CD4-positive, alpha-beta T cell (primary cell): ENCODE measurements around the gene CD82. TPM values are rescaled to one million over a fixed set of nuclear protein-coding genes. Genes with fewer than 3 reads are reported as not detected.
A peak's percentile ranks its signal among the peaks of the same experiment; 100 is the strongest.

Experiments used
- ATAC-seq: fragments of 200-7000 bp; cut with Tn5 transposase; one replicate; pipeline ENCODE4 v1.10.0; 2022; ENCODE audit warnings: mild to moderate bottlenecking; ENCODE audit not compliant: poor library complexity
- CTCF ChIA-PET: fragments of 350-600 bp; sonication (Branson Sonifier 250); formaldehyde crosslinking; loops from one replicate; lab custom pipeline; 2021; ENCODE audit warnings: antibody characterized with exemption, inconsistent platforms; lab: Charles Lee
- POLR2A ChIA-PET: fragments of 350-600 bp; sonication (Branson Sonifier 250); formaldehyde crosslinking; loops from one replicate; lab custom pipeline; 2021; ENCODE audit warnings: antibody characterized with exemption, inconsistent platforms; lab: Charles Lee
- DNase-seq, 14 experiments: peaks; one replicate each; pipeline ENCODE4 v3.0.0-alpha.2; 2013 to 2020; ENCODE audit warnings: mixed read lengths in 2 of 14
- H3K27ac ChIP-seq, 2 donors: one replicate each; pipeline versions ENCODE4 v1.5.1 to v1.7.0; 2013; ENCODE audit warnings: low read length in 2 of 2, low read depth in 1 of 2, mild to moderate bottlenecking in 1 of 2
- H3K27me3 ChIP-seq, 2 experiments: 1 replicate in 1 of 2; 2 replicates in 1 of 2; pipeline versions ENCODE4 v1.6.1 to v1.7.0; 2013; ENCODE audit warnings: low read length in 2 of 2, control low read depth in 1 of 2, mild to moderate bottlenecking in 1 of 2, moderate library complexity in 1 of 2; ENCODE audit not compliant: insufficient read depth in 2 of 2, control insufficient read depth in 1 of 2
- H3K36me3 ChIP-seq: one replicate; pipeline ENCODE4 v1.6.1; 2013; ENCODE audit warnings: low read length, control low read depth; ENCODE audit not compliant: insufficient read depth
- H3K4me1 ChIP-seq: one replicate; pipeline ENCODE4 v1.6.1; 2013; ENCODE audit warnings: low read length, control low read depth; ENCODE audit not compliant: insufficient read depth
- H3K4me3 ChIP-seq: one replicate; pipeline ENCODE4 v1.5.1; 2013; ENCODE audit warnings: mild to moderate bottlenecking, low read length, moderate library complexity
- H3K9me3 ChIP-seq, 2 experiments: 1 replicate in 1 of 2; 2 replicates in 1 of 2; pipeline versions ENCODE4 v1.6.1 to v1.7.0; 2013; ENCODE audit warnings: low read length in 2 of 2, mild to moderate bottlenecking in 2 of 2, control low read depth in 1 of 2, moderate library complexity in 1 of 2; ENCODE audit not compliant: control insufficient read depth in 1 of 2, insufficient read depth in 1 of 2
- H3K27ac Mint-ChIP-seq: one replicate; pipeline ENCODE4 v1.8.0; 2020; ENCODE audit warnings: mixed read lengths
- H3K27me3 Mint-ChIP-seq: one replicate; pipeline ENCODE4 v1.8.0; 2021; ENCODE audit warnings: mixed read lengths
- H3K36me3 Mint-ChIP-seq: one replicate; pipeline ENCODE4 v1.8.0; 2021; ENCODE audit warnings: low read depth, mixed read lengths
- H3K4me1 Mint-ChIP-seq: one replicate; pipeline ENCODE4 v1.8.0; 2021; ENCODE audit warnings: low read depth, mixed read lengths
- H3K4me3 Mint-ChIP-seq: one replicate; pipeline ENCODE4 v1.8.0; 2020; ENCODE audit warnings: mild to moderate bottlenecking, mixed read lengths
- H3K9me3 Mint-ChIP-seq: one replicate; pipeline ENCODE4 v1.8.0; 2020; ENCODE audit warnings: mixed read lengths
- intact Hi-C, 2 experiments: fragments of 100-400 bp; cut with DNase I in 1 of 2; cut with micrococcal nuclease in 1 of 2; formaldehyde crosslinking; loops; one replicate each; pipeline versions ENCODE4 v1.15.1 to v1.9.0; 2023 to 2025; cut with DNase I, micrococcal nuclease
- total RNA-seq, 174 experiments: library from RNA in 2 of 174; stranded (reverse) in 2 of 174; gene quantifications; one replicate each; pipeline ENCODE4 v1.2.3 and lab custom pipeline; 2021 to 2026
- TF ChIP-seq, protein P1 (sequence below): fragments of 200-600 bp; IDR thresholded peaks from one replicate; pipeline ENCODE4 v1.8.0; 2022; ENCODE audit warnings: antibody characterized with exemption, mild to moderate bottlenecking

The CD82 gene
- total RNA-seq, 2 experiments from 2014 or later, result 33.8 to 37.3 TPM

DNA sequence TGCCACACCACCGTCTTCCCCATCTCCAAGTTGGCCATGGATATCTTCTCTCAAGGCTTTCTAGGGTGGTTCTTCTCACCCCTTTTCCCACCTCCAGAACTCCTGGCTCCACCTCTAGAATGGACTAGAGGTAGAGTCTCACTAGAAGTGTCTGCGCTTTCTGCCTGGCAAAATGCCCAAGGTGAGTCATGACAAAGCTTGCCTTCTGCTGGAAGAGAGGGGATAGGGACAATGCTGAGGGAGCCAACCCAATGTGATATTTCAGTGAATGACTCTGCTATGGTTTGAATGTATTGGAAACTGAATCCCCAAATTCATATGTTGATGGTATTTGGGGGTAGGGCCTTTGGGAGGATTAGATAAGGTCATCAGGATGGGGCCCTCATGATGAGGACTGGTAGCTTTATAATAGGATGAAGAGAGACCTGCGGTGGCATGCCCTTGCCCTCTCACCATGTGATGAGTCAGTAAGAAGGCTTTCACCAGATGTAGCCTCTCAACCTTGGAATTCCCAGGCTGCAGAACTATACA is 4.1 kb upstream of the CD82 start:
- Mint-ChIP-seq H3K9me3 (no peaks in the 10 kb centered on the region), H3K4me1 (peaks cover 61% of the 10 kb centered on the region), H3K27ac (no peak overlapping the region), H3K36me3 (no peaks in the 10 kb centered on the region), H3K4me3 (no peak overlapping the region), H3K27me3 (no peaks in the 10 kb centered on the region)
- intact Hi-C loops, result loop anchor here in 1 of 2 experiments (10.0 kb wide), 1 partner anchor 793 kb away; no protein-coding TSS in a partner anchor
- H3K36me3 ChIP-seq, result no peaks in the 10 kb centered on the region
- no peak overlapping the region for H3K4me3 ChIP-seq
- ChIA-PET POLR2A (interaction anchor here (0.6 to 1.5 kb wide), 2 partner anchors 50 to 61 kb away, joined by 3 to 5 read pairs; no protein-coding TSS in a partner anchor), CTCF (interaction anchor here (0.9 to 13.1 kb wide), 2 partner anchors 36 to 56 kb away, joined by 3 to 168 read pairs; no protein-coding TSS in a partner anchor)
- H3K27ac ChIP-seq, result no peak overlapping the region
- TF ChIP-seq, protein P1, sequence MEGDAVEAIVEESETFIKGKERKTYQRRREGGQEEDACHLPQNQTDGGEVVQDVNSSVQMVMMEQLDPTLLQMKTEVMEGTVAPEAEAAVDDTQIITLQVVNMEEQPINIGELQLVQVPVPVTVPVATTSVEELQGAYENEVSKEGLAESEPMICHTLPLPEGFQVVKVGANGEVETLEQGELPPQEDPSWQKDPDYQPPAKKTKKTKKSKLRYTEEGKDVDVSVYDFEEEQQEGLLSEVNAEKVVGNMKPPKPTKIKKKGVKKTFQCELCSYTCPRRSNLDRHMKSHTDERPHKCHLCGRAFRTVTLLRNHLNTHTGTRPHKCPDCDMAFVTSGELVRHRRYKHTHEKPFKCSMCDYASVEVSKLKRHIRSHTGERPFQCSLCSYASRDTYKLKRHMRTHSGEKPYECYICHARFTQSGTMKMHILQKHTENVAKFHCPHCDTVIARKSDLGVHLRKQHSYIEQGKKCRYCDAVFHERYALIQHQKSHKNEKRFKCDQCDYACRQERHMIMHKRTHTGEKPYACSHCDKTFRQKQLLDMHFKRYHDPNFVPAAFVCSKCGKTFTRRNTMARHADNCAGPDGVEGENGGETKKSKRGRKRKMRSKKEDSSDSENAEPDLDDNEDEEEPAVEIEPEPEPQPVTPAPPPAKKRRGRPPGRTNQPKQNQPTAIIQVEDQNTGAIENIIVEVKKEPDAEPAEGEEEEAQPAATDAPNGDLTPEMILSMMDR, result no peak
- DNase-seq, result peak in 1 of 14 experiments; percentile 40
- no peak for ATAC-seq
- H3K4me1 ChIP-seq, result peaks cover 41% of the 10 kb centered on the region
- no peaks in the 10 kb centered on the region for H3K9me3 ChIP-seq
- H3K27me3 ChIP-seq, result no peaks in the 10 kb centered on the region

DNA sequence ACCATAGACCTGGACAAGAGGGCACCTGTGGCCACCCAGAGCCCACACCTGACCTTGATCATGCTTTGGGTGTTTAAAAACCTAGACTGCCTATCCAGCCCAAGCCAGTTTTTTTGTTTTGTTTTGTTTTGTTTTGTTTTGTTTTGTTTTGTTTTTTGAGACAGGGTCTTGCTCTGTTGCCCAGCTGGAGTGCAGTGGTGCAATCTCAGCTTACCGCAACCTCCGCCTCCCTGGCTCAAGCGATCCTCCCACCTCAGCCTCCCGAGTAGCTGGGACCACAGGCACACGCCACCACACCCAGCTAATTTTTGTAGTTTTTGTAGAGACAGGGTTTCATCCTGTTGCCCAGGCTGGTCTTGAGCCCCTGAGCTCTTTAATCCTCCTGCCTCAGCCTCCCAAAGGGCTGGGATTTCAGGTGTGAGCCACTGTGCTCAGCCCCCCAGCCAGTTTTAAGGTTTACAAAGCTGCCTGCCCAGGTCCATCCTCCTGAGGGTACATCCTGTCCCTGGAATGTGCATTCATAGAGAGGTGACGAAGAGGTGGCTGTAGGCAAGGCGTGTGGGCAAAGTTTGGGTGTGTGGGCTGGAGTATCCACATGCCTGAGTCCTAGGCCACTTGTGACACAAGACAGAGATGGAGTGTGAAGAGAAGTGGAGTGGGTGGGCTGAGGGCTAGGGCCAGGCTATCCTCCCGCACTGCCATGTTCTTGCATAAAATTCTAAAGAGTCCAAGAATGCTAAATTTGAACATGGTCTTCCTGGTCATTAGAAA is 3.3 kb upstream of the CD82 start:
- intact Hi-C loops, result loop anchor here in 1 of 2 experiments (10.0 kb wide), 1 partner anchor 793 kb away; no protein-coding TSS in a partner anchor
- H3K36me3 ChIP-seq, result no peaks in the 10 kb centered on the region
- Mint-ChIP-seq H3K27me3 (no peaks in the 10 kb centered on the region), H3K4me1 (peaks cover 62% of the 10 kb centered on the region), H3K36me3 (no peaks in the 10 kb centered on the region), H3K9me3 (no peaks in the 10 kb centered on the region), H3K27ac (no peak overlapping the region), H3K4me3 (no peak overlapping the region)
- no peaks in the 10 kb centered on the region for H3K9me3 ChIP-seq
- peaks cover 43% of the 10 kb centered on the region for H3K4me1 ChIP-seq
- no peaks in the 10 kb centered on the region for H3K27me3 ChIP-seq
- no peak overlapping the region for H3K27ac ChIP-seq
- ATAC-seq (no peak), DNase-seq (no peak)
- ChIA-PET CTCF (interaction anchor here (0.9 to 13.1 kb wide), 2 partner anchors 35 to 55 kb away, joined by 3 to 168 read pairs; no protein-coding TSS in a partner anchor), POLR2A (interaction anchor here (0.6 to 1.5 kb wide), 2 partner anchors 50 to 60 kb away, joined by 3 to 5 read pairs; no protein-coding TSS in a partner anchor)
- H3K4me3 ChIP-seq, result no peak overlapping the region
- TF ChIP-seq, protein P1, result no peak

DNA sequence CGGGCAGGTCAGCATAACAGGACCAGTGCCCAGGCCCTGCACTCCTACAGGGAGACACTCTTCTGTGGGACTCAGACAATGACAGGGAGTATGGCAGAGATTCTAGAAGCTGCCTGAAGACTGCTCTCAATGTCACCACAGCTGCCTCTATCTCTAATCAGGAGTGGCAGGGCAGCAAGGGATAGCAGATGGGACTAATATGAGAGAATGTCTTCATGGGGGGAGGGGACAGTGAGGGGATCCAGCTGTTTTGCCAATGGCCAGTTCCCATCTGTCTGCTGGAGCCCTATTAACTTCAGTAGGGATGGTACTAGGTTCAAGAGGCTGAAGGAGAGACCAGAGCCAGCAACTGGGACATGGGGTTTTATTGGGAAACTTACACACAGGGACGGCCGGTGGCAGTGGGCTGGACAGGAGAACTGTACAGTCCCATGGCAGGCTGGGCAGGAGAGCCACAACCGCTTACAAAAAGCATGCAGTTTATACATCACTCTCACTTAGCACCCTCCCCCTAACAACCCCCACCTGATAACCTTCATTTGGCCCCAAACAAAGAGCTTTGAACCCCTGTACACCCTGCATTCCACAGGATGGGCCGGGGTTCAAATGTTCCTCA is 2.5 kb upstream of the CD82 start:
- intact Hi-C loops, result loop anchor here in 1 of 2 experiments (10.0 kb wide), 1 partner anchor 792 kb away; no protein-coding TSS in a partner anchor
- Mint-ChIP-seq H3K4me1 (peaks cover 65% of the 10 kb centered on the region), H3K36me3 (no peaks in the 10 kb centered on the region), H3K27ac (no peak overlapping the region), H3K4me3 (peak overlapping the region; percentile 95), H3K9me3 (no peaks in the 10 kb centered on the region), H3K27me3 (no peaks in the 10 kb centered on the region)
- H3K36me3 ChIP-seq, result no peaks in the 10 kb centered on the region
- POLR2A ChIA-PET, result interaction anchor here (3.5 kb wide), 1 partner anchor 12 kb away, joined by 19 read pairs; no protein-coding TSS in a partner anchor
- no peak for ATAC-seq
- no peak for DNase-seq
- H3K4me1 ChIP-seq, result peaks cover 50% of the 10 kb centered on the region
- no peaks in the 10 kb centered on the region for H3K9me3 ChIP-seq
- no peaks in the 10 kb centered on the region for H3K27me3 ChIP-seq
- CTCF ChIA-PET, result interaction anchor here (13.1 kb wide), 1 partner anchor 54 kb away, joined by 168 read pairs; no protein-coding TSS in a partner anchor
- TF ChIP-seq, protein P1, result no peak
- H3K4me3 ChIP-seq, result no peak overlapping the region
- no peak overlapping the region for H3K27ac ChIP-seq
